GM11168 (cell line): Measurements from ENCODE around the gene PRDX3.

Experiments used
- in situ Hi-C: fragments of 300-500 bp; cut with MboI; formaldehyde crosslinking; loops from one replicate; pipeline ENCODE4 v1.12.0; 2022; ENCODE audit warnings: low sequenced_read_pairs; ENCODE audit not compliant: unreplicated experiment

Gene PRDX3

GRCh38 chr10:119132521-119133345 is 45.9 kb downstream of the PRDX3 start:
- in situ Hi-C loops, result no loop called here

- in situ Hi-C loops, result no loop called here
Measured at GRCh38 chr10:119131512-119132240, 46.9 kb downstream of the PRDX3 start.

- in situ Hi-C loops, result no loop called here
Measured at GRCh38 chr10:119129721-119130120, 48.9 kb downstream of the PRDX3 start.

DNA sequence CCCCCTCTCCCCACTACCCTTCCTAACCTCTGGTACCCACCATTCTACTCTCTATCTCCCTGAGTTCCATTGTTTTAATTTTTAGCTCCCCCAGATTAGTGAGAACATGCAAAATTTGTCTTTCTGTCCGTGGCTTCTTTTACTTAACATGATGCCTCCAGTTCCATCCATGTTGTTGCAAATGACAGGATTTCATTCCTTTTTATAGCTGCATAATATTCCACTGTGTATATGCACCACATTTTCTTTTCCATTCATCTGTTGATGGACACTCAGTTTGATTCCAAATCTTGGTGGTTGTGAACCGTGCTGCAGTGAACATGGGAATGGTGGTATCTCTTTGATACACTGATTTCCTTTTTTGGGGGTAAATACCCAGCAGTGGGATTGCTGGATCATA is 52.7 kb downstream of the PRDX3 start:
- in situ Hi-C loops, result no loop called here

- in situ Hi-C loops, result no loop called here
Measured at GRCh38 chr10:119120875-119121274, 57.7 kb downstream of the PRDX3 start.

- in situ Hi-C loops, result no loop called here
Measured at GRCh38 chr10:119120413-119120867, 58.2 kb downstream of the PRDX3 start.

DNA sequence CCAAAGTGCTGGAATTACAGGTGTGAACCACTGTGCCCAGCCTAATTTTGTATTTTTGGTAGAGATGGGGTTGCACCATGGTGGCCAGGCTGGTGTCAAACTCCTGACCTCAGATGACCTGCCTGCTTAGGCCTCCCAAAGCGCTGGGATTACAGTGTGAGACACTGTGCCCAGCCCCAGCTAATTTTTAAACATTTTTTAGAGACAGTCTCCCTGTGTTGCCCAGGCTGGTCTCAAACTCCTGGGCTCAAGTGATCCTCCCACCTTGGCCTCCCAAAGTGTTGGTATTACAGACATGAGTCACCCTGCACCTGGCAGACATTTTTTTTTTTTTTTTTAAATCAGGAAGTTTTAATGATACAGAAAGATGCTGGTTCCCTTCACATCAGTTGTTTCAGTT is 59.2 kb downstream of the PRDX3 start:
- in situ Hi-C loops, result no loop called here

DNA sequence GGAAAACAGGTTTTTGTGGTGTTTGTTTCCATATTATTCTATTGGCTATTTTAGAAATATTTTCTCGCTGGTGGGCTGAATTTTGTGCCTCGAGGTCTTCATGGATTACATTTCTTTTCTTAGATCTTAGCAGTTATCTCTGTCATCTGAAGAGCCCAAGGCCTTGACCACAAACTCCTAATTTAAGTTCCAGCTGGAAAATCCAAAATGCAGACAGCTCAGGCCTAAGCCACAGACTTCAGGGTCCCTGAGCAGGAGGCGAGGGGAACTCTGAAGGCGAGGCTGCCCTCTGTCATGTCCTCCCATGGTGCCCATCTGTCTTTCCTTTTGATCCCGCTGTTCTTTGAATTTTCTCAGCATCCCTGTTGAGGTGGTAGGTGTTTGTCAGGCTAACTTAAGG is 60.4 kb downstream of the PRDX3 start:
- in situ Hi-C loops, result no loop called here
